ENCODE results near the gene CACNA2D3. TPM values are rescaled to one million over a fixed set of nuclear protein-coding genes. Genes with fewer than 3 reads are reported as not detected.

CACNA2D3 gene
- total RNA-seq, 1 donor from 2014 or later, result 1.3 TPM

DNA sequence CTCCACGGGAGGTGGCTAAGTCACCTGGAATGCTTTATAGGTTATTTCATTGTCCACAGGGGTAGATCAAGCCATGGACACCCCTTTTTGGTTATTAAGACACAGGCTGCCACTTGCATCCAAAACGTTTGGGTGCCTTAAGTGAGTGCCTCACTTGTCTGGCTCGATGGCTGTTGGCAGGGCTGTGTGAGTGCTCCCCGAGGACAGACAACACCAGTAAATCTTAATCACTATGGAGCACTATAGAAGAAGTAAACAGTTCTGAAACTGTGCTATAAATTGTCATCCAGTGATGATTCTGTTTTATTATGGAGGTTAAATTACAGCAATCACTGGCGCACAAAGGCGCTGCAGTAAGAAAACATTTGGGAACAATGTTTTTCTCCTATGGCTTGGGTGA lies 215.5 kb downstream of the CACNA2D3 start:
- H3K4me3 ChIP-seq (ENCODE audit: low read depth, low read length), result no peak overlapping the region
- TF ChIP-seq, protein P1, sequence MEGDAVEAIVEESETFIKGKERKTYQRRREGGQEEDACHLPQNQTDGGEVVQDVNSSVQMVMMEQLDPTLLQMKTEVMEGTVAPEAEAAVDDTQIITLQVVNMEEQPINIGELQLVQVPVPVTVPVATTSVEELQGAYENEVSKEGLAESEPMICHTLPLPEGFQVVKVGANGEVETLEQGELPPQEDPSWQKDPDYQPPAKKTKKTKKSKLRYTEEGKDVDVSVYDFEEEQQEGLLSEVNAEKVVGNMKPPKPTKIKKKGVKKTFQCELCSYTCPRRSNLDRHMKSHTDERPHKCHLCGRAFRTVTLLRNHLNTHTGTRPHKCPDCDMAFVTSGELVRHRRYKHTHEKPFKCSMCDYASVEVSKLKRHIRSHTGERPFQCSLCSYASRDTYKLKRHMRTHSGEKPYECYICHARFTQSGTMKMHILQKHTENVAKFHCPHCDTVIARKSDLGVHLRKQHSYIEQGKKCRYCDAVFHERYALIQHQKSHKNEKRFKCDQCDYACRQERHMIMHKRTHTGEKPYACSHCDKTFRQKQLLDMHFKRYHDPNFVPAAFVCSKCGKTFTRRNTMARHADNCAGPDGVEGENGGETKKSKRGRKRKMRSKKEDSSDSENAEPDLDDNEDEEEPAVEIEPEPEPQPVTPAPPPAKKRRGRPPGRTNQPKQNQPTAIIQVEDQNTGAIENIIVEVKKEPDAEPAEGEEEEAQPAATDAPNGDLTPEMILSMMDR (conservative IDR thresholded peaks at IDR 0.05; ENCODE audit: low read depth, low read length), result no peak
- no peak for DNase-seq (ENCODE audit: low read depth)

GRCh38 chr3:54339608-54340007 lies 217.3 kb downstream of the CACNA2D3 start:
- no peak overlapping the region for H3K4me3 ChIP-seq (ENCODE audit: low read depth, low read length)
- TF ChIP-seq, protein P1 (conservative IDR thresholded peaks at IDR 0.05; ENCODE audit: low read depth, low read length), result peak; percentile 35
- no peak for DNase-seq (ENCODE audit: low read depth)

DNA sequence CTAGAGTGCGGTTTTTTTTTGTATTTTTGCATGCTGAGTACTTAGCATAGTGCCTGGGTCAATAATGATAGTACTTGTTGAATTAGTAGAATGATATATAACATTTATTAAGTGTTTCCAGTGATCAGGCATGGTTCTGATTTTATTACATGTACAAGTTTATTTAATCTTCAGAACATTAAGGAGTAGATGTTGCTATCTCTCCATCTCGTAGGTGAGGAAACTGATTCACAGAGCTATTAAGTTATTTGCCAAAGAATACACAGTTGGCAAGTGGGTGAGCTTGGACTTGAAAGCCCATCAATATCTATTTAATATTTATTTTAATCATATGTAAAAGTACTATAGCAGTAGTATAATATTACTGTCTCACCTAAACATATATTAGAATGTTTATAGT lies 219.5 kb downstream of the CACNA2D3 start:
- DNase-seq (ENCODE audit: low read depth), result no peak
- no peak overlapping the region for H3K4me3 ChIP-seq (ENCODE audit: low read depth, low read length)
- TF ChIP-seq, protein P1 (conservative IDR thresholded peaks at IDR 0.05; ENCODE audit: low read depth, low read length), result no peak

DNA sequence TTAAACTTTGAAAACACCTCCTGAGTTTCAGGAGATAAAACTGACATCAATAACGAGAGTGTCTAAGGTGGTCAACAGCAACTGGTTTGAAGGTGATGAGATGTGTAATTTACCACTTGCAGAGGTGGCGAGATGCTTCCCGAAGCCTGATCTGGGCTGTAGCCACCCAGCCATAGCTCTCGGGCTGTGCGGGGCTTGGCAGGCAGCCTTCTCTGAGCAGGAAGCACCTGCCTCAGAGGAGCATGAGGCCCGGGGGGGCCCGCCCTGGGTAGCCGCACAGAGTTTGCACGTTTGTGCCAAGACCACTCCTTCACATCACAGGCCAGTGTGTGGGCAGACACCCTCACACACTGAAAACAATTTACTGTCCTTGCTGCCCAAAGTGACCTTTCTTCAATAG lies 220.3 kb downstream of the CACNA2D3 start:
- TF ChIP-seq, protein P1 (conservative IDR thresholded peaks at IDR 0.05; ENCODE audit: low read depth, low read length), result no peak
- no peak overlapping the region for H3K4me3 ChIP-seq (ENCODE audit: low read depth, low read length)
- DNase-seq (ENCODE audit: low read depth), result no peak

GRCh38 chr3:54343495-54343894 lies 221.1 kb downstream of the CACNA2D3 start:
- H3K4me3 ChIP-seq (ENCODE audit: low read depth, low read length), result no peak overlapping the region
- DNase-seq (ENCODE audit: low read depth), result no peak
- TF ChIP-seq, protein P1 (conservative IDR thresholded peaks at IDR 0.05; ENCODE audit: low read depth, low read length), result no peak

GRCh38 chr3:54344601-54345231 lies 222.4 kb downstream of the CACNA2D3 start:
- TF ChIP-seq, protein P1 (conservative IDR thresholded peaks at IDR 0.05; ENCODE audit: low read depth, low read length), result no peak
- no peak for DNase-seq (ENCODE audit: low read depth)
- no peak overlapping the region for H3K4me3 ChIP-seq (ENCODE audit: low read depth, low read length)

GRCh38 chr3:54345847-54346375 lies 223.6 kb downstream of the CACNA2D3 start:
- TF ChIP-seq, protein P1 (conservative IDR thresholded peaks at IDR 0.05; ENCODE audit: low read depth, low read length), result no peak
- H3K4me3 ChIP-seq (ENCODE audit: low read depth, low read length), result no peak overlapping the region
- DNase-seq (ENCODE audit: low read depth), result no peak

Data from epithelial cell of proximal tubule (primary cell).